ENCODE measurements around the gene MAP4.

MAP4 gene

DNA sequence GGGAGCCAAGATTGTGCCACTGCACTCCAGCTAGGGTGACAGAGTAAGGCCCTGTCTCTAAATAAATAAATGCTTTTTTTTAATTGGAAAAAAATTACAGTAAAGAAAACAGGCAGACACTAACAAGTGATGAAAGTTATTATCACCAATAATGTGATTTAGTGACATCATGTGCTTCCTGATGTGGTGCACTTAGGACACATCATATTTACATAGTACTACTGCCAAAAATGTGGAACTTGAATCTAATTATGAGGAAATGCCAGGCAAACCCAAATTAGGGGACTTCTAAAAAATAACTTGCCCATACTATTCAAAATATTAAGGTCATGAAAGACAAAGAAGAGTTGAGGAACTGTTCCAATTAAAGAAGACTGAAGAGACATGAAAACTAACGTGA, 30.8 kb downstream of the MAP4 start:
- TF ChIP-seq, protein P1, sequence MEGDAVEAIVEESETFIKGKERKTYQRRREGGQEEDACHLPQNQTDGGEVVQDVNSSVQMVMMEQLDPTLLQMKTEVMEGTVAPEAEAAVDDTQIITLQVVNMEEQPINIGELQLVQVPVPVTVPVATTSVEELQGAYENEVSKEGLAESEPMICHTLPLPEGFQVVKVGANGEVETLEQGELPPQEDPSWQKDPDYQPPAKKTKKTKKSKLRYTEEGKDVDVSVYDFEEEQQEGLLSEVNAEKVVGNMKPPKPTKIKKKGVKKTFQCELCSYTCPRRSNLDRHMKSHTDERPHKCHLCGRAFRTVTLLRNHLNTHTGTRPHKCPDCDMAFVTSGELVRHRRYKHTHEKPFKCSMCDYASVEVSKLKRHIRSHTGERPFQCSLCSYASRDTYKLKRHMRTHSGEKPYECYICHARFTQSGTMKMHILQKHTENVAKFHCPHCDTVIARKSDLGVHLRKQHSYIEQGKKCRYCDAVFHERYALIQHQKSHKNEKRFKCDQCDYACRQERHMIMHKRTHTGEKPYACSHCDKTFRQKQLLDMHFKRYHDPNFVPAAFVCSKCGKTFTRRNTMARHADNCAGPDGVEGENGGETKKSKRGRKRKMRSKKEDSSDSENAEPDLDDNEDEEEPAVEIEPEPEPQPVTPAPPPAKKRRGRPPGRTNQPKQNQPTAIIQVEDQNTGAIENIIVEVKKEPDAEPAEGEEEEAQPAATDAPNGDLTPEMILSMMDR (IDR thresholded peaks at IDR 0.05; ENCODE audit: low read depth, low read length, missing control alignments), result no peak
- H3K4me3 ChIP-seq (ENCODE audit: low read depth, low read length), result no peak overlapping the region
- DNase-seq (ENCODE audit: low read depth), result no peak
- in situ Hi-C loops (cut with HindIII; ENCODE audit: low sequenced_read_pairs), result no loop called here

DNA sequence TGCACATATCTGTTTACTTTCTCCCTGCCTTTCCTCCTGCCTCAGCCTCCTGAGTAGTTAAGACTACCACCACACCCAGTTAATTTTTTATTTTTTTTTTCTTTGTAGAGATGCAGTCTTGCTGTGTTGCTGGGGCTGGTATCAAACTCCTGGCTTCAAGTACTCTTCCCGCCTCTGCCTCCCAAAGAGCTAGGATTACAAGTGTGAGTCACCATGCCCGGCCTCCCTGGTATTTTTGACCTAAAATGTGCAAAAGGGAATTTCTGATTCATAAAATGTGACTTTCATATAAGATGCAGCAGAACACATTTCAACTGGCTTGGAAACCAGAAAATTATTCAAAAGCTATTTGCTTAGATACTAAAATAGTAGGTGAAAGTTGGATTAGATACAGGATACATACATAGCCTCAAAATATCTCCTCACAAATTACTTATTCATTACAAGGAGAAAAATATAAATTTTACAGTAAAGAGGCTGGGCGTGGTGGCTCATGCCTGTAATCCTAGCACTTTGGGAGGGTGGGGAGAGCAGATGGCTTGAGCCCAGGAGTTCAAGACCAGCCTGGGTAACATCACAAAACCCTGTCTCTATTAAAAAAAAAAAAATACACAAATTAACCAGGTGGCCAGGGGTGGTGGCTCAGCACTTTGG, 32.0 kb downstream of the MAP4 start:
- in situ Hi-C loops (cut with HindIII; ENCODE audit: low sequenced_read_pairs), result no loop called here
- TF ChIP-seq, protein P1 (IDR thresholded peaks at IDR 0.05; ENCODE audit: low read depth, low read length, missing control alignments), result no peak
- no peak overlapping the region for H3K4me3 ChIP-seq (ENCODE audit: low read depth, low read length)
- peak; percentile 40 for DNase-seq (ENCODE audit: low read depth)

DNA sequence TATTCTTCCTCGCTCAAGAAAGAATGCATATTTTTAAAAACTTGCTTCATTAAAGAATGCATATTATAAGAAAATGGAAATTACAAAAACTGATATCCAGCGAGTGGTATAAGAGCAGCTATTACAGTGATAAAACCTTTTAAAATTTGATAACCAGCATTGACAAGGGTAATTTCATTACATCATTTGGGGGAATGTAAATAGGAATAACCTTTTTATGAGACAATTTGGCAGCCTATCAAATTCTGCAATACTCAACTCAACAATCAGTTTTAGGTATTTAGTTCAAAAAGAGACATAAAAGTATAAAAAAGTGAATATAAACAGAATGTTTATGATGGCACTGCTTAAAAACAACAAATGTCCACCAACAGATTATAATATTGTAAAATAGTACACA, 35.4 kb downstream of the MAP4 start:
- in situ Hi-C loops (cut with HindIII; ENCODE audit: low sequenced_read_pairs), result no loop called here
- TF ChIP-seq, protein P1 (IDR thresholded peaks at IDR 0.05; ENCODE audit: low read depth, low read length, missing control alignments), result no peak
- DNase-seq (ENCODE audit: low read depth), result no peak
- H3K4me3 ChIP-seq (ENCODE audit: low read depth, low read length), result no peak overlapping the region

DNA sequence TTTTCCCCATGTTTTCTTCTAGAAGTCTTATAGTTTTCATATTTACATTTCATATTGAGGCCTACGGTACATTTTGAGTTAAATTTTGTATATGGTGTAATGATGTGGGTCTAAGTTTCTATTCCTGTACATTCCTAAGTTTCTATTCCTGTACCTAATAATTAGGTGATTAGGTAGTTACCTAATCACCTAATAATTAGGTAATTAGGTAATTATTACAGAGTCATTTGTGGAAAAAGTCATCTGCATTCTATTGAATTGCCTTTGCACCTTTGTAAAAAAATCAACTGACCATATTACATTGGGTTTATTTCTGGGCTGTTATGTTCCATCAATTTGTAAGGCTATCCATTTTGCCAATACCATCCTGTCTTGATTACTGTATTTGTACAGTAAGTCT, 37.1 kb downstream of the MAP4 start:
- in situ Hi-C loops (cut with HindIII; ENCODE audit: low sequenced_read_pairs), result no loop called here
- H3K4me3 ChIP-seq (ENCODE audit: low read depth, low read length), result no peak overlapping the region
- DNase-seq (ENCODE audit: low read depth), result no peak
- TF ChIP-seq, protein P1 (IDR thresholded peaks at IDR 0.05; ENCODE audit: low read depth, low read length, missing control alignments), result no peak

DNA sequence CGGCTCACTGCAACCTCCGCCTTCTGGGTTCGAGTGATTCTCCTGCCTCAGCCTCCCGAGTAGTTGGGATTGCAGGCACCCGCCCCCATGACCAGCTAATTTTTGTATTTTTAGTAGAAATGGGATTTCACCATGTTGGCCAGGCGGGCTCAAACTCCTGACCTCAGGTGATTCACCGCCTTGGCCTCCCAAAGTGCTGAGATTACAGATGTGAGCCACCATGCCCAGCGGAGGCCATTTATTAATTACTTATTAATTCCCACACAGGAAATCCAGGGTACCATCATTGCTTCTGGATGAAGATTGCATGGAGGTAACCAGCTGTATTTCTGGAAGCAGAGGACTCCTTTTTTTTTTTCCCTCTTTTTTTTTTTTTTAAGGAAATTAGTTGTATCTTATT, 37.8 kb downstream of the MAP4 start:
- TF ChIP-seq, protein P1 (IDR thresholded peaks at IDR 0.05; ENCODE audit: low read depth, low read length, missing control alignments), result no peak
- H3K4me3 ChIP-seq (ENCODE audit: low read depth, low read length), result no peak overlapping the region
- DNase-seq (ENCODE audit: low read depth), result no peak
- in situ Hi-C loops (cut with HindIII; ENCODE audit: low sequenced_read_pairs), result no loop called here

DNA sequence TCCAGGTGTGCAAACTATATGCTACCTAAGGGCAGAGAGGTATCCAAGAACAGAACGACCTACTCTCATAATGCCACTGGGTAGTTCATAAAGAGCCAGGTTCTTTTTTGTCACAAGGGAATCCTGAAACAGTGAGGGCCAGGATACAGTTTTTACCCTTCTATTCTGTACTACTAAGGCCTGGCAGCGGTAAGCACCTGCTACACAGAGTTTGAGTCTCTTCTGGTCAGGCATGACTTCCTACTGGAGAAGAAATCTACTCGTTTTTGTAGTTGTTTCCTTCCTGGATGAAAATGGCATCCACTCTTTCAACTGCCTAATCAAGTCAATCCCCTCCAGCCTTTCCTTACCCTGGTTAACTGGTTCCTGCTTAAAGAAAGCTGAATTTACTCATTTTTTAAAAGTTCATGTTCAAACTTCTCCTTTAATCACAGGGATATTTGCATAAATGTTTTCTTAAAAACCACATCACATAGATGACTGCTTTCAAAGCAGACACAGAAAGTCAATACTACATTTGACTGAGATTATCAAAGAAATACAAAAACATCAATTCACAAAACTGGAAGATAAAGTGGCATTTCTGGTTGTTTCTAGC, 40.0 kb downstream of the MAP4 start:
- TF ChIP-seq, protein P1 (IDR thresholded peaks at IDR 0.05; ENCODE audit: low read depth, low read length, missing control alignments), result no peak
- DNase-seq (ENCODE audit: low read depth), result no peak
- in situ Hi-C loops (cut with HindIII; ENCODE audit: low sequenced_read_pairs), result no loop called here
- no peak overlapping the region for H3K4me3 ChIP-seq (ENCODE audit: low read depth, low read length)

All from astrocyte of the cerebellum (primary cell).